Bone marrow (tissue), 2 donors: ENCODE results near the gene FDXACB1.
"Not testable (repeated sequence)": the region's sequence is repeated elsewhere in the genome, so short reads cannot be mapped to it uniquely, and the experiment has no call there.

Experiments used
- DNase-seq, 2 donors: peaks; one replicate each; lab custom pipeline; 2025; lab: John Stamatoyannopoulos, UW

The FDXACB1 gene

GRCh38 chr11:111910676-111911562 is 32.0 kb upstream of the FDXACB1 start:
- no peak for DNase-seq

- DNase-seq, result no peak
Measured at GRCh38 chr11:111909378-111909777, 30.4 kb upstream of the FDXACB1 start.

DNA sequence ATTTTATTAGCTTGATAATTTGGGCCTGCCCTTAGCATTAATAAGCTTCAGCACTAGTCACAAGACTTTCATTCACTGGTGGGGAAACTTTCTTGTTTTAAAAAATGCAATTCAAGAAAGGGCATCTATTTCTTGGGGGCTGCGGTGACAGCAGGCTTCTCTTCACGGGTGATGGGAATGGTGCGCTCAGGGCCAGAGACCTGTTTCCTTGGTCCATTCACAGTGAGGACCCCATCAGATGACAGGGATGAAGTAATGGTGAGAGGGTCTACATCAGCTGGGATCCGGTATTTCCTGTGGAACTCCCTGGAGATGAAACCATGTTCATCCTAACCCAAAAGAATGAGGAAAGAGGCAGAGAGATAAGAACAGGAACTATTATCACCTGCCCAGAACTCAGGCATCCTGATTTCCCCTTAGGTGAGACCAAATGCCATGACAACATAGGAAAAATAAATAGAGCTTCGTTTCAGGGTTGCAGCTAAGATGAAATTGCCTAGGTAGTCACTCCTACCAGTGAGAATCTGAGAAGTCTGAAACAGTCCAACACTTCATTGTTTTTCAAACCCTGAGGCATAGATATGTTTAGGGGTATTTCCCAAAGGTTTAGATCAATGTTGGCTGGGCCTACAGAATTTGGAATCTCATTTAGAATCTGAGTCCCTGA is 29.8 kb upstream of the FDXACB1 start:
- no peak for DNase-seq

DNA sequence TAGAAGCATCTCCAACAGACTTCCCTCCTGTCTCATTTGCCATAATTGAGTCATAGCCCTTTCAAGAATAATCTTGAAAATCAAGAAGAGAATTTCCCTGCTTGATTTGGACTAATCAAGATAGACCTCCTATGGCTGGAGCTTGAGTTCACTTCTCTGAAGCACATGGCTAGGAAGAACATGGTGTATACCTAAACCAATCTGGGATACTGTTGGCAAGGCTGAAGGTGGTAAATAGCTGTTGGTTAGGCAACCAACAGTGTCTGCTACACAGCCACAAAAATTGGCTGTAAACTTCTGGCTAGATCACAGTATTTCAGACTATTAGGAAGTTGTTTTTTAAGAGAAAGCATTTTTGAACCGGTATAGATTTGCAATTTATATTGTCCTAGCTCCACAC is 27.7 kb upstream of the FDXACB1 start:
- no peak for DNase-seq

DNA sequence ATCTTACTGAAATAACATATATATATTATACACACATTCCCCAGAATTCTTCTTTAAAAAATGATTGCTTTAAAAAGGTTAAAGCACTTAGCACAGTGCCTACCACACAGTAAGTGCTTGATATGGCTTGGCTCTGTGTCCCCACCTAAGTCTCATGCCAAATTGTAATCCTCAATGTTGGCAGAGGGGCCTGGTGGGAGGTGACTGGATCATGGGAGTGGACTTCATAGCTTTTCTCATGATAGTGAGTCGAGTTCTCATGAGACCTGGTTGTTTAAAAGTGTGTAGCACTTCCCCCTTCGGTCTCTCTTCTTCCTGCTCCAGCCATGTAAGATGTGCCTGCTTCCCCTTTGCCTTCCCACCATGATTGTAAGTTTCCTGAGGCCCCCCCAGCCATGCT is 26.4 kb upstream of the FDXACB1 start:
- DNase-seq, result no peak

DNA sequence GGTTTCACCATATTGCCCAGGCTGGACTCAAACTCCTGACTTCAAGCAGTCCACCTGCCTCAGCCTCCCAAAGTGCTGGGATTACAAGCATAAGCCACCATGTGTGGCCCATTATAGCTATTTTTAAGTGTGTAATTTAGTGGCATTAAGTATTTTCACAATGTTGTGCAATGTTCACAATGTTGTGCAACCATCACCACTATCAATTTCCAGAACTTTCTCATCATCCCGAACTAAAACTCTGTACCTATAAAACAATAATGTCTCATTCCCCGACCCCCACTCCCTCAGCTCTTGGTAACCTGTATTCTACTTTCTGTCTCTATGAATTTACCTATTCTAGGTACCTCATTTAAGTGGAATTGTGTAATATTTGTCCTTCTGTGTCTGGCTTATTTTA is 7.9 kb upstream of the FDXACB1 start:
- no peak for DNase-seq

- no peak for DNase-seq
Measured at GRCh38 chr11:111886032-111886431, 7.1 kb upstream of the FDXACB1 start.

DNA sequence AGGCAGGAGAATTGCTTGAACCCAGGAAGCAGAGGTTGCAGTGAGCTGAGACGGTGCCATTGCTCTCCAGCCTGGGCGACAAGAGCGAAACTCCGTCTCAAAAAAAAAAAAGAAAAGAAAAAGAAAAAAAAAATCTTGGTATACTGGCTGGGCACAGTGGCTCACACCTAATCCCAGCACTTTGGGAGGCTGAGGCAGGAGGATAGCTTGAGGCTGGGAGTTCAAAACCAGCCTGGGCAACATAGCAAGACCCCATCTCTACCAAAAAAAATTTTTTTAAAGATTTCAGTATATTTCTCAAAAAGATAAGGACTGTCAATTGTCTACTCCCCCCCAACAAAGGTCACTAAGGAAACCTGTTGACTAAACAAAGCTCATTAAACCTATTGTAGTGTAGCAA is 6.1 kb upstream of the FDXACB1 start:
- DNase-seq, result not testable (repeated sequence)

DNA sequence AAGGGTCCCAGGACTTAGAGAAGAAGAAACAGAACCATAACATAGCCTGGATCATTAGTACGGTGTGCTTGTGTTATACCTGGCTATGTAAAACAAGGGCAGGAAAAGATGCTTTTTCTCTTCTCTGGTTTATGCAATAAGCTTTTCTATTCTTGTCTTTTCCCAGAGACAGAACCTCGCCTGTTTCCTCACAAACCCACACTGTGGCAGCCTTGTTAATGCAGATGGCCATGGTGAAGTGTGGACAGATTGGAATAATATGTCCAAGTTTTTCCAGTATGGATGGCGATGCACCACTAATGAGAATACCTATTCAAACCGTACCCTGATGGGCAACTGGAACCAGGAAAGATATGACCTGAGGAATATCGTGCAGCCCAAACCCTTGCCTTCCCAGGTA is 3.2 kb upstream of the FDXACB1 start:
- DNase-seq, result no peak

- DNase-seq, result no peak
Measured at GRCh38 chr11:111879637-111879960, 634 bp upstream of the FDXACB1 start.

DNA sequence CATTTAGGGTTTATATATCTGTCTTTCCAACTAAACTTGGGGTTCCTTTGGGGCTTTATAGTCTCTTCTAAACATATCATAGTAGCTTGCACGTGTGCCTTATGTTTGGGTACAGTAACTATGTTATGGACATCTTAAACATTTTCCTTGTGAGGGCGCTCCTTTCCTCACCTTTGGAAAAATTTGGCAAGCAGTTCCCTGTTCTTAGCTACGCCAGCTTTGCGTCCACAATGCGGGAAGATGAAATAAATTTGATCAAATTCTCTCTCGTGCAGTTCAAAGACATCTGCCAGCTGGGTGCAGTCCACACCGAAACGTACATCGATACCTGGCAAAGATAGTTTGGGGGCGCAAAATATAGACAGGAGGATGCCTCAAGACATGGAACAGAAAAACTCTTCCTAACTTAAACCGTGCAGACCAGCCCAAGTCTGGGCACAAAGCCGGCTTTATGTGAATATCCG is 548 bp downstream of the FDXACB1 start:
- DNase-seq, result no peak

- DNase-seq, result no peak
Measured at GRCh38 chr11:111871693-111872161, 7.2 kb downstream of the FDXACB1 start.

GRCh38 chr11:111870886-111871692 is 7.9 kb downstream of the FDXACB1 start, which contains the start of gene ALG9:
Gene ALG9 (minus strand): TSS chr11:111871581. CDS start chr11:111871482, 99 bp downstream.
- DNase-seq, result peak; percentile 61 to 65

DNA sequence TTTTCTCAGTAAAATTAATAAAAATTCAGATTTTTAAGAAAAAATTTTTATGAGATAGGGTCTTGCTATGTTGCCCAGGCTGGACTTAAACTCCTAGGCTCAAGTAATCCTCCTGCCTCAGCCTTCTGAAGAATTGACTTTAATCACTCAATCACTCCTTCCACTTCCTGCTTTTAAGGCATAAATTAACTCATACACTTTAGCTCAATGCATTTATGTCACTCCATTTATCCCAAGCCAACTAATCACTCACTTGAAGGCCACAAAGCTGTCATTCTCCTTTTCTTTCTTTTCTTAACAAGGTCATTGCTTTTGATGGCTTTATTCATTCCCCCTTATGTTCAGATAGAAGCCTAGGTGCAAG is 8.5 kb downstream of the FDXACB1 start:
- DNase-seq, result no peak

GRCh38 chr11:111870113-111870512 is 8.9 kb downstream of the FDXACB1 start:
- DNase-seq, result no peak

GRCh38 chr11:111860257-111860656 is 18.7 kb downstream of the FDXACB1 start:
- DNase-seq, result no peak

DNA sequence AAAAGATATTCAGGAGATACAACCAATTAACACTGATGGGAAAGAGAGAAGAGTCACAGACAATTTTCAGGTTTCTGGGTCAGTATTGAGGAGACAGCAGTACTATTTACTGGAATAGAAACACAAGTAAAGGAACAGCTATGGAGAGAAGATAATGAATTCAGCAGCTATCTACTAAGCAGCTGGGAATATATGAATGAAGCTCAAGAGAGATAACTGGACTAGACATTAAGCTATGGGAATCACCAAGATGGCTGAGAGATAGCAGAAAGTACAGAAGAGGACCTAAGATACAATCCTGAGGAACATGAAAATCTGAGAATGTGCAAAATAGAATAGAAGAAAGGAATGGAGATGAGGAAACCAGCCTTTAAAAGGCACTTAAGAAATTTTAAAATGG is 23.5 kb downstream of the FDXACB1 start:
- no peak for DNase-seq

DNA sequence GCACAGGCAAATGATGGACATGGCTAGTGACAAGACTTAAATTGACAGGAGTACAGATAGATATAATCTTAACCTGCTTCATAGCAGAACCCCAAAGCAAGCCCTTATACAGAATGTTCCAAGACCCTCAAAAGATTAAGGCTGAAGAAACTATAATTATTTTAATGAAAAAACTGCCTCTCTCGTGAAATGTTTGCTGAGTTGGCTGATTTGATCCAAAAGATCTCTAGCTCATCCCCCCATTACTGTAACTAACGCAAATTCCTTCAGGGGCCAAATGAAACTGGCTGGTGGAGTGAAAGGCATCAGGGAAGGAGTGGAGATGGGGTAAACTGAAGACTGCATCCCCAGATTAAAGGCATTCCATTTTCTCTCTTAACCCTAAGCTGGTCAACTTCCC is 26.9 kb downstream of the FDXACB1 start:
- no peak for DNase-seq

DNA sequence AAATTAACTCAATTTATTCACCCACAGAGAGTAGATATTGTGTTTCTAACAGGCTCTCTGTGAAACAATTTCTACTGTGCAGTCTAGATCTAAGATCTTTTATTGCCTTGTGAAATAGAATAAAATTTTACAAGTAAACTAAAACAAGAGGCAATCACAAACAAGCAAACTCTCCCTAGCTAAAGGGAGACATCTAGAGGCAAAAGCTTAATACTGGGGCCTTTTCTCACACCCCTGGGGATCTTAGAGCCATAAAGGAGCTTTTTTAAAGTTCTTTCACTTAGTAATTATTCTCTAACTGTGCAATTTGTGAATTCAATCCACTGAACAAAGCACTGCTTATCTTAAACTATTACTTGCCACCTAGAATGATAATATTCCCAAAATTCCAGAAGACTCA is 27.3 kb downstream of the FDXACB1 start:
- DNase-seq, result peak in 1 of 2 donors; percentile 12

DNA sequence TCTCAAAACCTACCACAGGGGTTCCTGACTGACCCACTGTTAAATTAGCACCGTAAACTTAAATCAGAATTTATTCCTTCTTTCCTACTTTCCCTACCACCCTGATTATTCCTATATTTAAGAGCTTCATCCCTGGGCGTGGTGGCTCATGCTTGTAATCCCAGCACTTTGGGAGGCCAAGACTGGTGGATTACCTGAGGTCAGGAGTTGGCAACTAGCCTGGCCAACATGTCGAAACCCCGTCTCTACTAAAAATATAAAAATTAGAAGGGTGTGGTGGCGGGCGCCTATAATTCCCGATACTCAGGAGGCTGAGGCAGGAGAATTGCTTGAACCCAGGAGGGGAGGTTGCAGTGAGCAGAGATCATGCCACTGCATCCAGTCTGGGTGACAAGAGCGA is 27.9 kb downstream of the FDXACB1 start:
- no peak for DNase-seq

- DNase-seq, result no peak
Measured at GRCh38 chr11:111849631-111850030, 29.3 kb downstream of the FDXACB1 start.

DNA sequence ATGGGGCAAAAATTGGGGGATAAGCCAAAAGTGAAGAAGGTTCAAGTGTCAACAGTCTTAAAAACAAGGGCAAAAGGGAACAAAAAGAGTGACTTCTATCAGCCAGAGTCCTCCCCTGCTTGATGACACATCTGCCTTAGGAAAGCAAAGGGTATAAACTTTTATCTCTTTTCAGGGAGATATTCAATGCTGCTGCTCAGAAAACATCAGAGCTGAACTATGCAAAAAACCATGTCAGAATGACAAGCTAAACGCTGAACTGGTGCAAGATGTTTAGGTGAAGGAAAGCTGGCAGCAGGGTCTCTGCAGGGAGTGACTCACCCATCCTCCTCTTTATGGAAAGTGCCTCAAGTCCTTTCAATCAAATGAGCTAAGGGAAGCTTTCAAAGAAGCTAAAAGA is 32.3 kb downstream of the FDXACB1 start:
- DNase-seq, result no peak

DNA sequence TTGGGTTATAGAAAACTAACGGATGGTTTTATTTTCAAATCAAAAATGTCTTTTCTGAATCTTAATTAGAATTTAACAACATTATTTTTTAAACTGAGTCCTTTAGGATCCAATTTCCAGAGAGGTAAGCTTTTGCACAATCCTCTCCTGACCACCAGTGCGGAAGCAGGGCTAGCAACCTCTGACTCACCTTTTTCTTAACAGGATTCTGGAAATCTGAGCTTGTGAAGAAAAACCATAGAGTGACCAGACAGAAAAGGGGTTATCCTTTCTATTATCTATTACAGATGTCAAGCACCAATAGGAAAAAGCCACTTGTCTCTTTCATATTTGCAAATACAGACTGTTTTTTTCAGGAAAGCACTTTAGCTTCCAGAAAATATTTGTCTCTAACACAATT is 32.9 kb downstream of the FDXACB1 start:
- no peak for DNase-seq
